IMR-90 (cell line): ENCODE data around the gene PLCL2. TPM values are rescaled to one million over a fixed set of nuclear protein-coding genes. Genes with fewer than 3 reads are reported as not detected.

ENCODE experiments used
- ATAC-seq: fragments of 200-7000 bp; cut with Tn5 transposase; 2 replicates; pipeline ENCODE4 v1.9.1; 2020; ENCODE audit warnings: low read depth, mild to moderate bottlenecking, moderate library complexity
- BruUV-seq: library from RNA; stranded (reverse); fragments of 400-500 nt; replicated peaks from 2 replicates; lab custom pipeline; 2021; lab: Mats Ljungman, UMichigan
- CTCF ChIA-PET: fragments of 300-600 bp; formaldehyde crosslinking; extraction: SDS; loops from one replicate; lab custom pipeline; 2021; ENCODE audit warnings: antibody characterized with exemption; lab: Yijun Ruan, JAX
- POLR2A ChIA-PET: fragments of 300-600 bp; sonication (Branson Sonifier 250); formaldehyde crosslinking; loops from one replicate; lab custom pipeline; 2022; ENCODE audit warnings: antibody characterized with exemption; ENCODE audit not compliant: unreplicated experiment; lab: Charles Lee
- DNase-seq: peaks from one replicate; pipeline ENCODE4 v3.0.0; 2013
- H2AFZ ChIP-seq: replicated peaks from 2 replicates; pipeline ENCODE3; 2013; ENCODE audit warnings: low read length, mild to moderate bottlenecking; ENCODE audit not compliant: poor library complexity
- H2AK5ac ChIP-seq: 2 replicates; pipeline ENCODE4 v1.6.1; 2013; ENCODE audit warnings: low read depth, low read length, inconsistent platforms
- H2AK9ac ChIP-seq: replicated peaks from 2 replicates; pipeline ENCODE3; 2013; ENCODE audit warnings: mild to moderate bottlenecking, low read depth, low read length, moderate library complexity; ENCODE audit not compliant: poor library complexity
- H2BK120ac ChIP-seq: 2 replicates; pipeline ENCODE4 v1.6.1; 2013; ENCODE audit warnings: low read depth, low read length, inconsistent platforms
- H2BK15ac ChIP-seq: 3 replicates; pipeline ENCODE4 v1.6.1; 2013; ENCODE audit warnings: low read depth, low read length, inconsistent platforms
- H2BK20ac ChIP-seq: 2 replicates; pipeline ENCODE4 v1.6.1; 2013; ENCODE audit warnings: low read depth, mild to moderate bottlenecking, inconsistent platforms, low read length, moderate library complexity
- H2BK5ac ChIP-seq: 2 replicates; pipeline ENCODE4 v1.6.1; 2013; ENCODE audit warnings: mild to moderate bottlenecking, low read depth, low read length, inconsistent platforms; ENCODE audit not compliant: poor library complexity, severe bottlenecking
- H3K14ac ChIP-seq: replicated peaks from 2 replicates; pipeline ENCODE4 v1.6.1; 2013; ENCODE audit warnings: low read depth, low read length, inconsistent platforms
- H3K18ac ChIP-seq: 2 replicates; pipeline ENCODE4 v1.6.1; 2013; ENCODE audit warnings: low read depth, low read length, control low read depth
- H3K23ac ChIP-seq: 2 replicates; pipeline ENCODE4 v1.6.1; 2013; ENCODE audit warnings: low read depth, low read length, inconsistent platforms
- H3K27ac ChIP-seq: 2 replicates; pipeline ENCODE4 v1.5.1; 2013; ENCODE audit warnings: mild to moderate bottlenecking, control low read depth, low read length; ENCODE audit not compliant: insufficient read depth
- H3K27me3 ChIP-seq: 2 replicates; pipeline ENCODE4 v1.6.1; 2013; ENCODE audit warnings: low read length; ENCODE audit not compliant: control insufficient read depth, insufficient read depth
- H3K36me3 ChIP-seq: 2 replicates; pipeline ENCODE4 v1.6.1; 2013; ENCODE audit warnings: low read length, mixed read lengths; ENCODE audit not compliant: control insufficient read depth, insufficient read depth
- H3K4ac ChIP-seq: 2 replicates; pipeline ENCODE4 v1.6.1; 2013; ENCODE audit warnings: low read depth, low read length, inconsistent platforms
- H3K4me1 ChIP-seq: 2 replicates; pipeline ENCODE4 v1.6.1; 2013; ENCODE audit warnings: low read length, mixed read lengths; ENCODE audit not compliant: control insufficient read depth, insufficient read depth
- H3K4me2 ChIP-seq: 2 replicates; pipeline ENCODE4 v1.6.1; 2013; ENCODE audit warnings: low read depth, mild to moderate bottlenecking, control low read depth, low read length, moderate library complexity
- H3K4me3 ChIP-seq: 2 replicates; pipeline ENCODE4 v1.5.1; 2013; ENCODE audit warnings: low read depth, mild to moderate bottlenecking, control low read depth, low read length, moderate library complexity; ENCODE audit not compliant: insufficient read depth
- H3K56ac ChIP-seq: 2 replicates; pipeline ENCODE4 v1.6.1; 2013; ENCODE audit warnings: low read length, inconsistent platforms; ENCODE audit not compliant: insufficient read depth; ENCODE audit errors: extremely low read depth
- H3K79me1 ChIP-seq, 2 experiments: 2 replicates each; pipeline ENCODE4 v1.6.1; 2013; ENCODE audit warnings: low read length in 2 of 2, inconsistent platforms in 1 of 2, low read depth in 1 of 2
- H3K9ac ChIP-seq: 2 replicates; pipeline ENCODE4 v1.6.1; 2013; ENCODE audit warnings: low read depth, low read length, control low read depth
- H3K9me1 ChIP-seq: 2 replicates; pipeline ENCODE4 v1.6.1; 2013; ENCODE audit warnings: low read length, inconsistent platforms; ENCODE audit not compliant: insufficient read depth
- H3K9me3 ChIP-seq: 2 replicates; pipeline ENCODE4 v1.6.1; 2013; ENCODE audit warnings: low read length; ENCODE audit not compliant: control insufficient read depth, insufficient read depth
- H4K20me1 ChIP-seq: 2 replicates; pipeline ENCODE4 v1.6.1; 2013; ENCODE audit warnings: low read length, inconsistent platforms; ENCODE audit not compliant: insufficient read depth
- H4K5ac ChIP-seq: 2 replicates; pipeline ENCODE4 v1.6.1; 2013; ENCODE audit warnings: mild to moderate bottlenecking, low read depth, low read length, control low read depth
- H4K8ac ChIP-seq, 2 experiments: 2 replicates each; pipeline ENCODE4 v1.6.1; 2013; ENCODE audit warnings: low read depth in 2 of 2, low read length in 2 of 2, control low read depth in 1 of 2, inconsistent platforms in 1 of 2
- H4K91ac ChIP-seq: 2 replicates; pipeline ENCODE4 v1.6.1; 2013; ENCODE audit warnings: low read depth, low read length, inconsistent platforms; ENCODE audit not compliant: insufficient read depth
- BHLHE40 ChIP-seq: fragments of 150-350 bp; IDR thresholded peaks from 2 replicates; pipeline ENCODE4 v1.6.1; 2016; ENCODE audit warnings: mild to moderate bottlenecking, low read depth, low read length
- CEBPB ChIP-seq: IDR thresholded peaks from 2 replicates; pipeline ENCODE4 v1.6.1; 2012; ENCODE audit warnings: low read depth, low read length, improper control_type of control experiment
- CHD1 ChIP-seq: IDR thresholded peaks from 2 replicates; pipeline ENCODE4 v1.6.1; 2012; ENCODE audit warnings: low read depth, low read length, improper control_type of control experiment
- FOS ChIP-seq: fragments of 150-350 bp; IDR thresholded peaks from 2 replicates; pipeline ENCODE4 v1.6.1; 2016; ENCODE audit warnings: low read depth, low read length
- MAFK ChIP-seq: IDR thresholded peaks from 2 replicates; pipeline ENCODE4 v1.6.1; 2012; ENCODE audit warnings: low read depth, low read length, improper control_type of control experiment
- MAZ ChIP-seq: IDR thresholded peaks from 2 replicates; pipeline ENCODE4 v1.6.1; 2012; ENCODE audit warnings: low read depth, mild to moderate bottlenecking, low read length, improper control_type of control experiment, moderate library complexity, borderline replicate concordance
- MXI1 ChIP-seq: IDR thresholded peaks from 2 replicates; pipeline ENCODE4 v1.6.1; 2012; ENCODE audit warnings: low read depth, mild to moderate bottlenecking, low read length, moderate library complexity, borderline replicate concordance
- NFE2L2 ChIP-seq: fragments of 150-350 bp; IDR thresholded peaks from 2 replicates; pipeline ENCODE4 v1.6.1; 2016; ENCODE audit warnings: low read depth, mild to moderate bottlenecking, low read length
- POLR2A ChIP-seq: IDR thresholded peaks from 2 replicates; pipeline ENCODE4 v1.6.1; 2012; ENCODE audit warnings: mild to moderate bottlenecking, low read depth, low read length
- RAD21 ChIP-seq: IDR thresholded peaks from 2 replicates; pipeline ENCODE4 v1.6.1; 2012; ENCODE audit warnings: low read length, improper control_type of control experiment
- RFX5 ChIP-seq: IDR thresholded peaks from 2 replicates; pipeline ENCODE4 v1.8.0; 2012; ENCODE audit warnings: low read depth, mild to moderate bottlenecking, low read length, moderate library complexity
- SMC3 ChIP-seq: fragments of 150-350 bp; IDR thresholded peaks from 2 replicates; pipeline ENCODE4 v1.6.1; 2016; ENCODE audit warnings: low read depth, mild to moderate bottlenecking, antibody characterized with exemption, low read length, moderate library complexity
- WGBS, 2 experiments: methylation state at CpG; one replicate each; pipeline versions ENCODE4 v1.1.5 to v1.1.7; 2013; ENCODE audit warnings: missing lambda C conversion rate in 2 of 2; ENCODE audit not compliant: insufficient read length in 1 of 2; ENCODE audit errors: extremely low coverage in 2 of 2; 5-methylcytosine and 5-hydroxymethylcytosine counted together
- dilution Hi-C: fragments of 300-500 bp; cut with HindIII; formaldehyde crosslinking; loops from one replicate; pipeline ENCODE4 v1.14.3; 2018; ENCODE audit warnings: low sequenced_read_pairs; ENCODE audit not compliant: unreplicated experiment
- in situ Hi-C: fragments of 300-500 bp; cut with MboI; formaldehyde crosslinking; loops from 3 replicates; pipeline ENCODE4 v1.14.3; 2019; ENCODE audit warnings: low sequenced_read_pairs, inconsistent platforms, mixed read lengths
- intact Hi-C: fragments of 100-400 bp; cut with micrococcal nuclease; formaldehyde crosslinking; loops from 2 replicates; pipeline ENCODE4 v1.10.0; 2022
- polyA plus RNA-seq, 3 experiments: library from polyadenylated mRNA; depleted of rRNA; stranded (reverse); fragments of >200 nt; gene quantifications; 2 replicates each; pipeline ENCODE4 v1.2.3, GENCODE V29; 2012; ENCODE audit warnings: low replicate concordance in 1 of 3
- total RNA-seq: library from RNA; depleted of rRNA; stranded (reverse); fragments of >200 nt; gene quantifications from 2 replicates; pipeline ENCODE4 v1.2.3, GENCODE V29; 2012
- TF ChIP-seq, protein P1 (sequence below): conservative IDR thresholded peaks from 2 replicates; pipeline ENCODE4 v1.5.1; 2012; ENCODE audit warnings: mild to moderate bottlenecking, low read depth, low read length, improper control_type of control experiment
- TF ChIP-seq, protein P2 (sequence below): fragments of 150-350 bp; IDR thresholded peaks from 2 replicates; pipeline ENCODE4 v1.6.1; 2017; ENCODE audit warnings: mild to moderate bottlenecking, antibody characterized with exemption, low read length, low read depth
- TF ChIP-seq, protein P3 (sequence below): fragments of 150-350 bp; IDR thresholded peaks from 2 replicates; pipeline ENCODE4 v1.6.1; 2016; ENCODE audit warnings: low read depth, mild to moderate bottlenecking, low read length, moderate library complexity, borderline replicate concordance

The PLCL2 gene
- total and polyA plus RNA-seq, 2 of the 4 experiments (the other 2 are of a cell fraction): 0.92 to 3.8 TPM

DNA sequence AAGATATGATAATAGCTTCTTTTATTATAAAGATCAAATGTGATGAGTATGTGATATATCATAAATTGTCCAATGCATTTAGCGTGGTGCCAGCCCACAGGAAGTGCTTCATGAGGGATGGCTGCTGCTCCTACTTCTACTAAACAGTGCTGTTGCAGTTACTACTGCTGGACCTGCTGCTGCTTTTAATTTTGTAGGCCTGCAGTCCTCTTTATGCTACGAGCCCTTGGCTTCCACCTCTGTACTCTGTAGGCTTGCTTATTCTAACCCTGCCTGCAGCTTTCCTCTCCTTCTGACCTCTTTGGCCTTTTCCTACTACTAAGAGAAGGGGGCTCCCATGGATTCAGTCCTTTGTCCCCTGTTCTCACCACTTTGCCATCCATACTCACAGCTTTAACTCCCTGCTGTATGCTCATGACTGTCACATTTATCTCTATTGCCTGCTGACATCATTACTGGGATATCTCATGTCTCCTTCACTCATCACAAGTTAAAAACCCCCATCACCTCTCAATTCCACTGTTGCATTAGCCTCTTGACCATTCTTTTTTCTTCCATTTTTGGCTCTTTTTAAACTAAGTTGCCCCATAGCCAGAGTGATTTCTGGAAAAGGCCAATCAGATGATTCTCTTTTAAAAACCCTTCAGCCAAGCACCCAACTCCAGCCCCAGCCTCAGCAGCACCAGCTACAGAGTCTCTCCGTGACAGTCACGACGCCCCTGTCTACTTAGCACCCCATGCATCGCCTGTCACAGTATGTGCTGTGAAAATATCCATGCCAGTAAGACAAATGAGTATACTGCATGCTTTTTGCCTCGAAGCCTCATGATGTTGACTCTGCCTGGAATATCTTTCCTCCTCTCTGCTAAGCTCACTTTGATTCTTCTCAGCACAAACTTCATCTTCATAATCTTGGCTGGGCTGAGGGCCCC is 56.3 kb downstream of the PLCL2 start:
- H2AK9ac ChIP-seq: no peak overlapping the region
- dilution Hi-C loops: no loop called here
- H2BK20ac ChIP-seq: no peak overlapping the region
- intact Hi-C loops: no loop called here
- H2AFZ ChIP-seq: no peak overlapping the region
- ATAC-seq (no peak), DNase-seq (no peak)
- ChIA-PET CTCF (no interaction called here), POLR2A (no interaction called here)
- H3K9me3 ChIP-seq: no peaks in the 10 kb centered on the region
- H2BK5ac ChIP-seq: no peak overlapping the region
- H3K4ac ChIP-seq: no peak overlapping the region
- no peak overlapping the region for H3K18ac ChIP-seq
- no peak overlapping the region for H2AK5ac ChIP-seq
- no peaks in the 10 kb centered on the region for H3K4me1 ChIP-seq
- H3K79me1 ChIP-seq: no peaks in the 10 kb centered on the region; a peak in 1 of 4 replicates
- H3K4me3 ChIP-seq: no peak overlapping the region
- no peaks in the 10 kb centered on the region for H3K36me3 ChIP-seq
- H3K23ac ChIP-seq: no peak overlapping the region
- no peak overlapping the region for H4K8ac ChIP-seq
- no peak overlapping the region for H2BK120ac ChIP-seq
- no peaks in the 10 kb centered on the region for H3K9me1 ChIP-seq
- H3K56ac ChIP-seq: no peak overlapping the region
- TF ChIP-seq FOS: no peak
- TF ChIP-seq, protein P1, sequence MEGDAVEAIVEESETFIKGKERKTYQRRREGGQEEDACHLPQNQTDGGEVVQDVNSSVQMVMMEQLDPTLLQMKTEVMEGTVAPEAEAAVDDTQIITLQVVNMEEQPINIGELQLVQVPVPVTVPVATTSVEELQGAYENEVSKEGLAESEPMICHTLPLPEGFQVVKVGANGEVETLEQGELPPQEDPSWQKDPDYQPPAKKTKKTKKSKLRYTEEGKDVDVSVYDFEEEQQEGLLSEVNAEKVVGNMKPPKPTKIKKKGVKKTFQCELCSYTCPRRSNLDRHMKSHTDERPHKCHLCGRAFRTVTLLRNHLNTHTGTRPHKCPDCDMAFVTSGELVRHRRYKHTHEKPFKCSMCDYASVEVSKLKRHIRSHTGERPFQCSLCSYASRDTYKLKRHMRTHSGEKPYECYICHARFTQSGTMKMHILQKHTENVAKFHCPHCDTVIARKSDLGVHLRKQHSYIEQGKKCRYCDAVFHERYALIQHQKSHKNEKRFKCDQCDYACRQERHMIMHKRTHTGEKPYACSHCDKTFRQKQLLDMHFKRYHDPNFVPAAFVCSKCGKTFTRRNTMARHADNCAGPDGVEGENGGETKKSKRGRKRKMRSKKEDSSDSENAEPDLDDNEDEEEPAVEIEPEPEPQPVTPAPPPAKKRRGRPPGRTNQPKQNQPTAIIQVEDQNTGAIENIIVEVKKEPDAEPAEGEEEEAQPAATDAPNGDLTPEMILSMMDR: no peak
- TF ChIP-seq RFX5: no peak
- no peak for TF ChIP-seq SMC3
- no peak for TF ChIP-seq NFE2L2
- TF ChIP-seq, protein P2, sequence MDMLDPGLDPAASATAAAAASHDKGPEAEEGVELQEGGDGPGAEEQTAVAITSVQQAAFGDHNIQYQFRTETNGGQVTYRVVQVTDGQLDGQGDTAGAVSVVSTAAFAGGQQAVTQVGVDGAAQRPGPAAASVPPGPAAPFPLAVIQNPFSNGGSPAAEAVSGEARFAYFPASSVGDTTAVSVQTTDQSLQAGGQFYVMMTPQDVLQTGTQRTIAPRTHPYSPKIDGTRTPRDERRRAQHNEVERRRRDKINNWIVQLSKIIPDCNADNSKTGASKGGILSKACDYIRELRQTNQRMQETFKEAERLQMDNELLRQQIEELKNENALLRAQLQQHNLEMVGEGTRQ: no peak
- TF ChIP-seq, protein P3, sequence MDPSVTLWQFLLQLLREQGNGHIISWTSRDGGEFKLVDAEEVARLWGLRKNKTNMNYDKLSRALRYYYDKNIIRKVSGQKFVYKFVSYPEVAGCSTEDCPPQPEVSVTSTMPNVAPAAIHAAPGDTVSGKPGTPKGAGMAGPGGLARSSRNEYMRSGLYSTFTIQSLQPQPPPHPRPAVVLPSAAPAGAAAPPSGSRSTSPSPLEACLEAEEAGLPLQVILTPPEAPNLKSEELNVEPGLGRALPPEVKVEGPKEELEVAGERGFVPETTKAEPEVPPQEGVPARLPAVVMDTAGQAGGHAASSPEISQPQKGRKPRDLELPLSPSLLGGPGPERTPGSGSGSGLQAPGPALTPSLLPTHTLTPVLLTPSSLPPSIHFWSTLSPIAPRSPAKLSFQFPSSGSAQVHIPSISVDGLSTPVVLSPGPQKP: no peak
- TF ChIP-seq RAD21: no peak
- TF ChIP-seq MAFK: no peak
- no peak for TF ChIP-seq CHD1
- no peak for TF ChIP-seq CEBPB
- no peak for TF ChIP-seq POLR2A
- no peak for TF ChIP-seq MXI1
- no peak for TF ChIP-seq BHLHE40
- TF ChIP-seq MAZ: no peak
- no peak overlapping the region for H3K9ac ChIP-seq
- BruUV-seq: no TSS peak
- H3K14ac ChIP-seq: no peak overlapping the region
- no peaks in the 10 kb centered on the region; the same call in 1 of the 2 replicates for H3K27me3 ChIP-seq
- H3K4me2 ChIP-seq: no peak overlapping the region
- H4K5ac ChIP-seq: no peak overlapping the region
- no peak overlapping the region for H4K91ac ChIP-seq
- H4K20me1 ChIP-seq: no peaks in the 10 kb centered on the region
- no peak overlapping the region for H3K27ac ChIP-seq
- 0% methylated on average over 1 of the region's 7 CpGs; no CpG with 5 or more reads in 1 of the 2 experiments for WGBS, 2 experiments
- H2BK15ac ChIP-seq: no peak overlapping the region
- in situ Hi-C loops: no loop called here
